H1 (cell line): ENCODE data around the gene DNAJA3. TPM values are rescaled to one million over a fixed set of nuclear protein-coding genes. Genes with fewer than 3 reads are reported as not detected.

Experiments used
- CTCF ChIA-PET: fragments of 300-600 bp; sonication (Branson Sonifier 250); formaldehyde crosslinking; loops from one replicate; lab custom pipeline; 2021; ENCODE audit not compliant: partially characterized antibody; lab: Charles Lee
- POLR2A ChIA-PET: fragments of 300-600 bp; sonication (Branson Sonifier 250); formaldehyde crosslinking; loops from one replicate; lab custom pipeline; 2021; ENCODE audit warnings: inconsistent platforms; ENCODE audit not compliant: partially characterized antibody; lab: Charles Lee
- DNase-seq, 2 experiments: peaks; one replicate each; pipeline versions ENCODE4 v3.0.0 to v3.0.0-alpha.2; 2010 to 2022; ENCODE audit warnings: low spot score in 2 of 2, low read depth in 1 of 2, mixed read lengths in 1 of 2
- FAIRE-seq: peaks from 2 replicates; lab custom pipeline; 2011; peaks lifted over from hg19 to GRCh38; lab: Jason Lieb, UNC
- H2AFZ ChIP-seq: 2 replicates; pipeline ENCODE4 v1.8.1; 2012; ENCODE audit warnings: low read length, inconsistent platforms
- H2AK5ac ChIP-seq: 2 replicates; pipeline ENCODE4 v1.6.1; 2013; ENCODE audit warnings: low read depth, low read length
- H2BK120ac ChIP-seq: replicated peaks from 2 replicates; pipeline ENCODE3; 2013; ENCODE audit warnings: low read depth, low read length, inconsistent platforms
- H2BK12ac ChIP-seq: 2 replicates; pipeline ENCODE4 v1.6.1; 2013; ENCODE audit warnings: low read depth, low read length
- H2BK15ac ChIP-seq: 2 replicates; pipeline ENCODE4 v1.6.1; 2013; ENCODE audit warnings: low read length
- H2BK20ac ChIP-seq: 2 replicates; pipeline ENCODE4 v1.6.1; 2013; ENCODE audit warnings: low read length
- H2BK5ac ChIP-seq: 2 replicates; pipeline ENCODE4 v1.6.1; 2013; ENCODE audit warnings: low read depth, low read length
- H3K14ac ChIP-seq: 2 replicates; pipeline ENCODE4 v1.6.1; 2013; ENCODE audit warnings: inconsistent platforms; ENCODE audit not compliant: insufficient read length
- H3K18ac ChIP-seq: 2 replicates; pipeline ENCODE4 v1.6.1; 2013; ENCODE audit warnings: low read length; ENCODE audit errors: extremely low read depth
- H3K23ac ChIP-seq: 2 replicates; pipeline ENCODE4 v1.6.1; 2013; ENCODE audit warnings: inconsistent platforms; ENCODE audit not compliant: insufficient read length
- H3K23me2 ChIP-seq: 2 replicates; pipeline ENCODE4 v1.6.1; 2013; ENCODE audit warnings: low read depth, low read length
- H3K27ac ChIP-seq: 2 replicates; pipeline ENCODE4 v1.6.1; 2011; ENCODE audit warnings: low read depth, low read length, inconsistent platforms
- H3K27me3 ChIP-seq, 4 experiments: replicated peaks in 1 of 4; 1 replicate in 1 of 4; 2 replicates in 3 of 4; pipeline versions ENCODE4 v1.6.1 to v1.8.1; 2011 to 2013; ENCODE audit warnings: low read length in 3 of 4, mild to moderate bottlenecking in 3 of 4, inconsistent platforms in 2 of 4, mixed read lengths in 2 of 4, moderate library complexity in 1 of 4; ENCODE audit not compliant: control insufficient read depth in 3 of 4, insufficient read depth in 3 of 4; ENCODE audit errors: extremely low read depth in 1 of 4
- H3K36me3 ChIP-seq, 4 experiments: 2 replicates each; pipeline versions ENCODE4 v1.6.1 to v1.8.1; 2011 to 2013; ENCODE audit warnings: mild to moderate bottlenecking in 4 of 4, low read length in 3 of 4, moderate library complexity in 2 of 4, control low read depth in 1 of 4, inconsistent platforms in 1 of 4; ENCODE audit not compliant: insufficient read depth in 4 of 4, control insufficient read depth in 2 of 4
- H3K4ac ChIP-seq: replicated peaks from 2 replicates; pipeline ENCODE3; 2013; ENCODE audit warnings: low read length, low read depth, mixed read lengths, inconsistent platforms; ENCODE audit not compliant: insufficient read length
- H3K4me1 ChIP-seq, 4 experiments: replicated peaks in 1 of 4; 1 replicate in 1 of 4; 2 replicates in 3 of 4; pipeline versions ENCODE4 v1.6.1 to v1.8.1; 2011 to 2013; ENCODE audit warnings: low read length in 3 of 4, inconsistent platforms in 2 of 4, mixed read lengths in 1 of 4; ENCODE audit not compliant: insufficient read depth in 4 of 4, control insufficient read depth in 3 of 4
- H3K4me2 ChIP-seq, 2 experiments: 2 replicates each; pipeline versions ENCODE4 v1.6.1 to v1.8.1; 2011 to 2013; ENCODE audit warnings: low read depth in 2 of 2, low read length in 2 of 2, control low read depth in 1 of 2, inconsistent platforms in 1 of 2, mild to moderate bottlenecking in 1 of 2; ENCODE audit not compliant: insufficient read depth in 1 of 2
- H3K4me3 ChIP-seq, 4 experiments: fragments of 200-600, 300-600 bp in 1 of 4; sonication (generic), shearing (Covaris generic), sonication (Bioruptor Twin) in 1 of 4; 2 replicates each; pipeline versions ENCODE4 v1.5.1 to v1.8.1; 2011 to 2016; ENCODE audit warnings: low read length in 4 of 4, low read depth in 3 of 4, control low read depth in 2 of 4, inconsistent platforms in 2 of 4, mild to moderate bottlenecking in 2 of 4, mixed read lengths in 1 of 4, moderate library complexity in 1 of 4; ENCODE audit not compliant: insufficient read depth in 2 of 4; ENCODE audit errors: extremely low read depth in 1 of 4
- H3K56ac ChIP-seq: replicated peaks from 2 replicates; pipeline ENCODE3; 2013; ENCODE audit warnings: low read depth, mild to moderate bottlenecking, mixed read lengths, low read length, inconsistent platforms; ENCODE audit not compliant: insufficient read length
- H3K79me1 ChIP-seq: 2 replicates; pipeline ENCODE4 v1.6.1; 2013; ENCODE audit warnings: low read depth, low read length, control low read depth
- H3K79me2 ChIP-seq, 2 experiments: 2 replicates each; pipeline versions ENCODE4 v1.6.1 to v1.8.1; 2012 to 2013; ENCODE audit warnings: low read length in 2 of 2, mild to moderate bottlenecking in 2 of 2, inconsistent platforms in 1 of 2; ENCODE audit not compliant: insufficient read depth in 2 of 2, control insufficient read depth in 1 of 2
- H3K9ac ChIP-seq, 4 experiments: replicated peaks in 1 of 4; 1 replicate in 1 of 4; 2 replicates in 3 of 4; pipeline versions ENCODE4 v1.6.1 to v1.8.1; 2011 to 2013; ENCODE audit warnings: low read depth in 3 of 4, low read length in 3 of 4, control low read depth in 2 of 4, mild to moderate bottlenecking in 2 of 4, moderate library complexity in 2 of 4, inconsistent platforms in 1 of 4; ENCODE audit errors: extremely low read depth in 1 of 4
- H3K9me3 ChIP-seq, 2 experiments: 2 replicates each; pipeline versions ENCODE4 v1.6.1 to v1.8.1; 2012 to 2013; ENCODE audit warnings: mild to moderate bottlenecking in 2 of 2, moderate library complexity in 2 of 2, control low read depth in 1 of 2, inconsistent platforms in 1 of 2, low read depth in 1 of 2, low read length in 1 of 2, mixed read lengths in 1 of 2; ENCODE audit not compliant: insufficient read depth in 2 of 2
- H4K20me1 ChIP-seq, 2 experiments: replicated peaks in 1 of 2; 2 replicates each; pipeline versions ENCODE3 to v1.8.1; 2011 to 2013; ENCODE audit warnings: inconsistent platforms in 2 of 2, low read length in 2 of 2, mild to moderate bottlenecking in 1 of 2; ENCODE audit not compliant: insufficient read depth in 2 of 2, control insufficient read depth in 1 of 2
- H4K5ac ChIP-seq: 2 replicates; pipeline ENCODE4 v1.6.1; 2013; ENCODE audit warnings: low read length, low read depth, mixed read lengths, inconsistent platforms; ENCODE audit not compliant: insufficient read length
- H4K8ac ChIP-seq: 2 replicates; pipeline ENCODE4 v1.8.0; 2013; ENCODE audit warnings: mild to moderate bottlenecking, moderate library complexity, low read length, inconsistent platforms; ENCODE audit not compliant: insufficient read depth; ENCODE audit errors: extremely low read depth
- H4K91ac ChIP-seq: replicated peaks from 2 replicates; pipeline ENCODE3; 2013; ENCODE audit warnings: low read length, mixed read lengths, inconsistent platforms; ENCODE audit not compliant: insufficient read length
- ASH2L ChIP-seq: fragments of 200-600, 300-600 bp; sonication (generic); IDR thresholded peaks from one replicate; pipeline ENCODE4 v1.7.1; 2017; ENCODE audit warnings: low read length
- CBX8 ChIP-seq: fragments of 300-800, 300-1000 bp; sonication (generic); IDR thresholded peaks from 2 replicates; pipeline ENCODE4 v1.7.1; 2016; ENCODE audit warnings: low read depth, low read length, borderline replicate concordance
- FOSL1 ChIP-seq: IDR thresholded peaks from 2 replicates; pipeline ENCODE4 v1.6.1; 2011; ENCODE audit warnings: mild to moderate bottlenecking, low read depth, low read length, moderate library complexity; ENCODE audit not compliant: insufficient read depth
- JUN ChIP-seq: IDR thresholded peaks from 2 replicates; pipeline ENCODE4 v1.6.1; 2011; ENCODE audit warnings: low read depth, mild to moderate bottlenecking, improper control_type of control experiment, low read length
- KDM1A ChIP-seq: fragments of 200-600, 300-600 bp; sonication (generic); IDR thresholded peaks from 2 replicates; pipeline ENCODE4 v1.7.1; 2016; ENCODE audit warnings: mild to moderate bottlenecking, low read length, borderline replicate concordance
- KDM5A ChIP-seq: fragments of 200-600 bp; IDR thresholded peaks from 2 replicates; pipeline ENCODE4 v1.7.1; 2012; ENCODE audit warnings: mild to moderate bottlenecking, low read length, inconsistent platforms, mixed read lengths
- NANOG ChIP-seq: IDR thresholded peaks from 2 replicates; pipeline ENCODE4 v1.6.1; 2011; ENCODE audit warnings: low read length, low read depth, mild to moderate bottlenecking, inconsistent platforms; ENCODE audit not compliant: insufficient read depth, poor library complexity, severe bottlenecking
- SP1 ChIP-seq: IDR thresholded peaks from 2 replicates; pipeline ENCODE4 v1.6.1; 2011; ENCODE audit warnings: low read depth, low read length
- TEAD4 ChIP-seq: IDR thresholded peaks from 2 replicates; pipeline ENCODE4 v1.6.1; 2012; ENCODE audit warnings: low read depth, low read length, inconsistent platforms, mixed read lengths
- YY1 ChIP-seq: IDR thresholded peaks from 2 replicates; pipeline ENCODE4 v1.6.1; 2011; ENCODE audit warnings: low read depth, mild to moderate bottlenecking, low read length
- WGBS, 2 experiments: shearing (Covaris generic) in 1 of 2; methylation state at CpG; one replicate each; pipeline versions ENCODE4 v1.1.6 to v1.1.7; 2013 to 2015; ENCODE audit warnings: low lambda C conversion rate in 2 of 2, mixed read lengths in 2 of 2, inconsistent platforms in 1 of 2, low coverage in 1 of 2, missing lambda C conversion rate in 1 of 2; ENCODE audit not compliant: insufficient replicate concordance in 2 of 2, insufficient coverage in 1 of 2, insufficient read length in 1 of 2; ENCODE audit errors: extremely low coverage in 1 of 2, missing lambda C conversion rate in 1 of 2; 5-methylcytosine and 5-hydroxymethylcytosine counted together
- polyA plus RNA-seq, 7 experiments: library from polyadenylated mRNA; depleted of rRNA in 3 of 7; stranded (reverse) in 5 of 7; unstranded in 2 of 7; fragments of >200 nt in 5 of 7; fragments of 200-250 nt in 2 of 7; gene quantifications; 1 replicate in 5 of 7; 2 replicates in 1 of 7; 4 replicates in 1 of 7; pipeline versions ENCODE4 v1.2.1 to v1.2.3, GENCODE V29; 2011 to 2013; ENCODE audit warnings: missing spikeins in 2 of 7, mixed read lengths in 2 of 7
- total RNA-seq: library from RNA; stranded (reverse); fragmentation: NEBNext Ultra II Directional; extraction: Animal tissue kit (Norgen Biotek cat#: 25700); gene quantifications from 2 replicates; pipeline ENCODE4 v1.2.1, GENCODE V29; 2021

Gene DNAJA3
- total and polyA plus RNA-seq, 2 of the 8 experiments (the other 6 are each of a cell fraction or from before 2014, with no cell fraction given): 37.3 to 59.1 TPM

GRCh38 chr16:4475880-4476788 is 50.5 kb downstream of the DNAJA3 start, which contains the start of gene HMOX2:
Gene HMOX2, plus strand, starts transcription at chr16:4476398. Its CDS starts 29,127 bp downstream, at chr16:4505525.
- Histone ChIP-seq H3K18ac (peak within 1 kb of the TSS; percentile 83), H3K4ac (no peak within 1 kb of the TSS), H3K79me1 (peaks cover 2% of the 10 kb centered on the region; the same call in 1 of the 2 replicates), H2BK5ac (no peak within 1 kb of the TSS), H4K91ac (no peak within 1 kb of the TSS), H2BK12ac (no peak within 1 kb of the TSS), H3K4me1 (peaks cover 0 to 9% (median 3%) of the 10 kb centered on the region in 4 experiments; a peak in 6 of 7 replicates), H4K8ac (peak within 1 kb of the TSS; percentile 87; the same call in 1 of the 2 replicates), H4K5ac (no peak within 1 kb of the TSS), H3K23ac (no peak within 1 kb of the TSS), H3K4me2 (peak within 1 kb of the TSS; percentile 93 to 94), H3K36me3 (0 out of 8 replicates have a peak, but pooled peaks cover 0 to under 1% (median 0%) of the 10 kb centered on the region in 4 experiments), H3K56ac (peak within 1 kb of the TSS; percentile 57), H2AFZ (no peak within 1 kb of the TSS), H3K23me2 (peaks cover 5% of the 10 kb centered on the region; the same call in 1 of the 2 replicates), H2BK20ac (peak within 1 kb of the TSS; percentile 24; the same call in 1 of the 2 replicates), H4K20me1 (peaks cover 2% of the 10 kb centered on the region in 2 experiments), H2BK15ac (0 out of 2 replicates have a peak within 1 kb of the TSS, but pooled peaks have one; percentile 24), H2BK120ac (no peak within 1 kb of the TSS), H2AK5ac (0 out of 2 replicates have a peak within 1 kb of the TSS, but pooled peaks have one; percentile 30), H3K79me2 (peaks cover 0 to 16% of the 10 kb centered on the region in 2 experiments; a peak in 3 of 4 replicates), H3K27me3 (peaks cover 0 to 7% (median 7%) of the 10 kb centered on the region in 4 experiments; a peak in 6 of 7 replicates), H3K27ac (no peak within 1 kb of the TSS), H3K9ac (peak within 1 kb of the TSS; percentile 25 to 63 (median 49); a peak in 5 of 7 replicates), H3K4me3 (peak within 1 kb of the TSS; percentile 48 to 81 (median 70)), H3K14ac (no peak within 1 kb of the TSS), H3K9me3 (peaks cover 0 to 3% of the 10 kb centered on the region in 2 experiments; a peak in 1 of 4 replicates)
- ChIA-PET POLR2A (interaction anchor here (1.1 to 14.4 kb wide), 7 partner anchors 9 to 140 kb away, joined by 3 to 257 read pairs (median 3); no protein-coding TSS in a partner anchor), CTCF (interaction anchor here (0.8 to 1.5 kb wide), 8 partner anchors 9 to 148 kb away, joined by 3 to 4 read pairs (median 3); no protein-coding TSS in a partner anchor)
- 13% methylated on average over 68 of the region's 70 CpGs; no CpG with 5 or more reads in 1 of the 2 experiments for whole genome bisulfite sequencing, 2 experiments
- DNase-seq (peak; percentile 90 to 98), FAIRE-seq (no peak)
- no peak for TF ChIP-seq KDM5A
- TF ChIP-seq KDM1A: 0 out of 2 replicates have a peak, but pooled peaks have one; percentile 8
- TF ChIP-seq TEAD4: peak; percentile 35; the same call in 1 of the 2 replicates
- peak; percentile 63; the same call in 1 of the 2 replicates for TF ChIP-seq FOSL1
- no peak for TF ChIP-seq JUN
- TF ChIP-seq NANOG: no peak
- peak; percentile 75; the same call in 1 of the 2 replicates for TF ChIP-seq SP1
- no peak for TF ChIP-seq CBX8
- 0 out of 2 replicates have a peak, but pooled peaks have one; percentile 32 for TF ChIP-seq YY1
- peak; percentile 82 for TF ChIP-seq ASH2L
